HG02759 (cell line): ENCODE results near the gene SOX8.

Experiments
- ATAC-seq: cut with Tn5 transposase; IDR thresholded peaks from one replicate; pipeline ENCODE4 v1.9.1; 2021; ENCODE audit warnings: mild to moderate bottlenecking, moderate library complexity; ENCODE audit not compliant: unreplicated experiment

SOX8 gene

GRCh38 chr16:1003391-1004347 is 22.1 kb downstream of the SOX8 start:
- ATAC-seq, result no peak

DNA sequence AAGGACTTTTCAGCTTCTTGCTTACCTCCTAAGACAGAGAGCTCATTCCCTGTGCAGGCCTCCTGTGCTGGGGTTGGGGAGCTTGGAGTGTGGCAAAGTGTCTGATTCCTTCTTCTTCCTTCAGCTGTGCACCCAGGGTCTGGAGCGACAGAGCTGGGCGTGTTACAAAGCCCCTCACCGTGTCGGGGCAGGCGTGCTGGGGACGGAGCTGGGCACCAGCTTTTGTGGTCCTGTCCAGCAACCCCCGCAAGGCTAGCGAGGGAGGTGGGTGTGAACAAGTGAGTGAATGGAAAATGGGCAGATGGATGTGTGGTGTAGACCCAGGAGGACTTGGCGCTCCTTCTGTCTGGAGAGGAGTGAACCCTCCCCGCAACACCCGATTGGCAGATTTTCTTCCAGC is 23.7 kb downstream of the SOX8 start:
- ATAC-seq, result no peak

DNA sequence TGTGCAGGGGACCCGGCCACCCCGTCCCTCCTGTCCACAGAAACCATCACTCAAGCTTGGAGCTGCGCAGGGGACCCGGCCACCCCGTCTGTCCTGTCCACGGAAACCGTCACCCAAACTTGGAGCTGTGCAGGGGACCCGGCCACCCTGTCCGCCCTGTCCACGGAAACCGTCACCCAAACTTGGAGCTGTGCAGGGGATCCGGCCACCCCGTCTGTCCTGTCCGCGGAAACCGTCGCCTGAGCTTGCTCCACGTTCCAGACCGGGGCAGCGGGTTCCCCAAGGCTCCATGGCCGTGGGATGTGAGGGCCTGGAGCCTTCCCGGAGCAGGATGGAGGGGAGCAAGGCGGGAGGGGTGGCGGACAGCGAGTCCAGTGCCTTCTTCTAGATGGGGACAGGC is 25.2 kb downstream of the SOX8 start:
- no peak for ATAC-seq

DNA sequence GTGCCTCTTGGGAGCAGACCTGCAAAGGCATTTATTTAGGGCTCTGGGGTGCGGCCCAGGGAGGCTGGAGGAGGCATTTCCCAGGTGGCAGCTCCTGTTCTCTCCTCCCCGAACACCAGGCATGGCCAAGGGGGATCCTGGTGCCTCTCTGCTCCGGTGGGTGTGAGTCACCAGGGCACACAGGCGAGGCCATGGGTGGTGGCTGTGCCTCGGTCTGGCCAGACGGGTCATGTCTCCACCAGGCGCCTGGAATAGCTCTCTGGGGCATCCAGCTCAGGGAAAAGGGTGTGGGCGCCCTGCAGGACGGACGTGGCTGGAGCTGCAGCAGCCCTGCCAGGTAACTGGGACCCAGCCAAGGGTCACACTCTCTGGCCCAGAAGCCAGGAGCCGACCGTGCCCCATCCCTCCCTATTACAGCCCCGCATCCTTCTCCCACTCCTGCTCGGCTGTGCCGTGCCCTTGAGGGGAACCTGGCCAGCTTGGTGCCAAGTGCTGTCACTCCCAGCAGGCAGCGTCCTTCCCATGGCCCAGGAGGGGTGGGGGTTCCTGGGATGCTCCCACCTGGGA is 25.8 kb downstream of the SOX8 start:
- no peak for ATAC-seq

GRCh38 chr16:1008085-1008484 is 26.5 kb downstream of the SOX8 start:
- no peak for ATAC-seq

GRCh38 chr16:1009358-1010150 is 28.0 kb downstream of the SOX8 start:
- ATAC-seq, result no peak

DNA sequence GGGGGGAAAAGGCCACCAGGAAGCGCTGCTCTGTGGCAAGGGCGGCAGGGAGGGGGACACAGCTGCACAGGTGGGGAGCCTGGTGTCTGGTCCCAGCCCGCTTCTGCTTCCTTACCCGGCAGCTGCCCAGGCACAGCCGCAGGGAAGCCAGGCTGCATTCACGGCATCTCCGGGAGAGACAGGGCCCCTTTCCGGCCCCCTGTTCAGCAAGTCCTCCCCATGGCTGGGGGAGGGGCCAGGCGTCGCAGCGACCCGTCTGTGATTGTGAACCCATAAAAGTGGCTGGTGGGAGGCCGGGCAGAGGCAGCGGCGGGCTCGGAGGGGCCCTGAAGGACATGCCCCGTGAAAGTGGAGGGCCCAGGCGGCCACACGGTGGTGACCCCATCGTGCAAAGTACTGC is 28.7 kb downstream of the SOX8 start:
- no peak for ATAC-seq

GRCh38 chr16:1010815-1011214 is 29.2 kb downstream of the SOX8 start:
- ATAC-seq, result no peak

GRCh38 chr16:1011316-1012082 is 29.9 kb downstream of the SOX8 start:
- ATAC-seq, result no peak

GRCh38 chr16:1012135-1012534 is 30.6 kb downstream of the SOX8 start:
- no peak for ATAC-seq

- no peak for ATAC-seq
These were observed 31.4 kb downstream of the SOX8 start for GRCh38 chr16:1012722-1013592.

- no peak for ATAC-seq
These were observed 32.0 kb downstream of the SOX8 start for GRCh38 chr16:1013593-1013900.

GRCh38 chr16:1014221-1014620 is 32.7 kb downstream of the SOX8 start:
- no peak for ATAC-seq

DNA sequence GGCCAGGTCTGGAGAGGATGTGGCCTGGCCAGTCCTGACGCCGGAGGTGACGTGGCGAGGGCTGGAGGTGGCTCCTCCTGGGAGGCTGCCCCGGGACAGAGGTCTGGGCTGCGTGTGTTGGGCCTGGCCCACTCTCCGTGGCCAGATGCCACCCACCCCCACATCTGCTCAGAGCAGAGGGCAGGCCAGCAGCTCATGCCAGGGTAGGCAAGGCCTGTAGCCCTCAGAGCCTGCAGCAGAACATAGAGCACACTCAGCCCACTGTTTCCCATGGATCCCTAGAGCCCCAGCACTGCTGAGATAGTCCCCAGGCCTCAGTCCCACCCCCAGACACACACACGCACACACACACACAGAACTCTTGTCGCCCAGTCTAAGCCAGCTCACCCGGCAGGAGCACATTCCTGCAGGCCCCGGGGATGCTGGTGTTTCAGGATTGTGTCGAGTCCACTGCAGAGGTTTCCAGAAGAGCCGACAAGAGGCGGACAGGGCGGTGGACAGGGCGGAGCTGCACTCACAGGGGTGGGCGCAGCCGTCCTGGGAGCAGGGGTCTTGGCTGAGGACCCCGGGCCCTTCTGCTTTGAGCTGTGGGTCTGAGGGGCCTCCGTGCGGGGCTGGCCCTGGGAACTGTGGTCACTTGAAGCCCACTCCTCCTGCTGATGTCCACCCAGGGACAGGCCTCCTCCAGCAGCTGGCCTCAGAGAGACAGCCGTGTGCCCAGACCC is 33.4 kb downstream of the SOX8 start:
- no peak for ATAC-seq

DNA sequence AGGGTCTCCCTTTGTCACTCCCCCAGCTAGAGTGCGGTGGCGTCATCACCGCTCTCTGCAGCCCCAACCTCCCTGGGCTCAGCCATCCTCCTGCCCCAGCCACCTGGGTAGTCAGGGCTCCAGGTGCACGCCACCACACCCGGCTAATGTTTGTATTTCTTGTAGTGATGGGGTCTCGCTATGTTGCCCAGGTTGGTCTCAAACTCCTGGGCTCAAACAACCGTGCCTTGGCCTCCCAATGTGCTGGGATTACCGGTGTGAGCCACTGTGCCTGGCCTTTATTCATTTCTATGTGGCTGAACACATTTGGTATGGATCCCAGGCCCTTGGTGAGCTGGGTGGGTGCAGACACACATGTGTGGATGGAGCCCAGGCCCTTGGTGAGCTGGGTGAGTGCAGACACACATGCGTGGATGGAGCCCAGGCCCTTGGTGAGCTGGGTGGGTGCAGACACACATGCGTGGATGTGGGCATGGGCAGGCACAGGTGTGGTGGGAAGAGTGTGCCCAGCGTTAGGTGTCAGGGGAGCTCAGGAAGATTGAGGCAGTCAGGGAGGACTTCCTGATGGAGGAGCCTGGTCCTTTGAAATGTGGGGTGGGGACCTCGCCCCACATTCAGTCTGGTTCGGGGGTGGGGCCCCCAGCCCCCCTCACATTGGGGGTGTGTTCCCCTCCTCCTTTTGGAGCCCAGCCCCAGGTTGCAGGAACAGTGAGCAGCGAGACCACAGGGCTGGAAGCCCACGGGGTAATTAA is 37.1 kb downstream of the SOX8 start:
- ATAC-seq, result no peak

- ATAC-seq, result no peak
These were observed 37.9 kb downstream of the SOX8 start for GRCh38 chr16:1019231-1020090.

GRCh38 chr16:1020091-1020399 is 38.5 kb downstream of the SOX8 start:
- ATAC-seq, result no peak

- ATAC-seq, result no peak
These were observed 39.0 kb downstream of the SOX8 start for GRCh38 chr16:1020591-1020990.
